Prostate gland (tissue), 2 donors: ENCODE data around the gene MARF1. TPM values are rescaled to one million over a fixed set of nuclear protein-coding genes. Genes with fewer than 3 reads are reported as not detected.
"Not testable (repeated sequence)": the region's sequence is repeated elsewhere in the genome, so short reads cannot be mapped to it uniquely, and the experiment has no call there.

Source experiments
- DNase-seq: peaks from one replicate; pipeline ENCODE4 v3.0.0-alpha.2; 2019; ENCODE audit warnings: low spot score
- H3K27ac ChIP-seq, 2 donors: fragments of 200-600 bp; sonication (generic); 2 replicates each; pipeline ENCODE4 v1.5.1; 2017 to 2019
- H3K27me3 ChIP-seq: fragments of 200-600 bp; sonication (generic); replicated peaks from 2 replicates; pipeline ENCODE4 v1.5.1; 2019; ENCODE audit not compliant: insufficient read depth
- H3K36me3 ChIP-seq, 2 donors: fragments of 200-600 bp; sonication (generic); 1 replicate in 1 of 2; 2 replicates in 1 of 2; pipeline versions ENCODE4 v1.5.1 to v1.8.1; 2017 to 2019
- H3K4me1 ChIP-seq: fragments of 200-600 bp; sonication (generic); replicated peaks from 2 replicates; pipeline ENCODE4 v1.5.1; 2019
- H3K4me3 ChIP-seq, 2 donors: fragments of 200-600 bp; sonication (generic); 2 replicates each; pipeline ENCODE4 v1.5.1; 2017 to 2019
- H3K9me3 ChIP-seq: fragments of 200-600 bp; sonication (generic); 2 replicates; pipeline ENCODE4 v1.5.1; 2017
- CTCF ChIP-seq, 4 experiments: fragments of 200-600 bp in 2 of 4; fragments of 450-650 bp in 2 of 4; sonication (generic) in 2 of 4; IDR thresholded peaks; 1 replicate in 3 of 4; 2 replicates in 1 of 4; pipeline ENCODE4 v1.5.1; 2016 to 2019; ENCODE audit warnings: antibody characterized with exemption in 4 of 4, mild to moderate bottlenecking in 2 of 4, moderate library complexity in 2 of 4
- POLR2A ChIP-seq: fragments of 450-650 bp; IDR thresholded peaks from one replicate; pipeline ENCODE4 v1.6.1; 2016; ENCODE audit warnings: antibody characterized with exemption, mild to moderate bottlenecking
- POLR2AphosphoS5 ChIP-seq: sonication (generic); formaldehyde crosslinking; IDR thresholded peaks from one replicate; pipeline ENCODE4 v1.6.1; 2017; ENCODE audit warnings: antibody characterized with exemption
- WGBS: methylation state at CpG from one replicate; pipeline ENCODE4 v1.1.5; 2018; 5-methylcytosine and 5-hydroxymethylcytosine counted together
- intact Hi-C: fragments of 100-400 bp; cut with DNase I; formaldehyde crosslinking; loops from one replicate; pipeline ENCODE4 v1.14.2; 2022
- total RNA-seq, 2 donors: library from RNA; depleted of rRNA; stranded (reverse); fragments of >200 nt; gene quantifications; one replicate each; pipeline ENCODE4 v1.1.0, GENCODE V29; 2016

The MARF1 gene
- total RNA-seq, 2 donors from 2014 or later = 33.3 to 54.2 TPM

GRCh38 chr16:15660203-15660601 lies 17.2 kb upstream of the MARF1 start:
- Histone ChIP-seq H3K27ac (no peak overlapping the region), H3K4me3 (no peak overlapping the region), H3K36me3 (no peaks in the 10 kb centered on the region), H3K9me3 (no peaks in the 10 kb centered on the region), H3K27me3 (no peaks in the 10 kb centered on the region), H3K4me1 (no peaks in the 10 kb centered on the region)
- no peak for DNase-seq
- TF ChIP-seq POLR2AphosphoS5 (no peak), POLR2A (no peak), CTCF (IDR thresholded peaks at IDR 0.05) (no peak)
- WGBS = 83% methylated on average over 5 of the region's 5 CpGs
- intact Hi-C loops = no loop called here

- WGBS = 92% methylated on average over 5 of the region's 5 CpGs
- TF ChIP-seq POLR2A = no peak
- no peak for TF ChIP-seq CTCF (IDR thresholded peaks at IDR 0.05)
- no peak for TF ChIP-seq POLR2AphosphoS5
- Histone ChIP-seq H3K27ac (no peak overlapping the region), H3K36me3 (no peaks in the 10 kb centered on the region), H3K4me1 (no peaks in the 10 kb centered on the region), H3K4me3 (no peak overlapping the region), H3K27me3 (no peaks in the 10 kb centered on the region), H3K9me3 (no peaks in the 10 kb centered on the region)
- intact Hi-C loops = no loop called here
- DNase-seq = no peak
These were observed 15.6 kb upstream of the MARF1 start for GRCh38 chr16:15658556-15658955.

GRCh38 chr16:15658149-15658548 lies 15.2 kb upstream of the MARF1 start:
- Histone ChIP-seq H3K4me1 (no peaks in the 10 kb centered on the region), H3K27me3 (no peaks in the 10 kb centered on the region), H3K36me3 (no peaks in the 10 kb centered on the region), H3K27ac (no peak overlapping the region), H3K4me3 (no peak overlapping the region), H3K9me3 (no peaks in the 10 kb centered on the region)
- TF ChIP-seq POLR2A (no peak), POLR2AphosphoS5 (no peak), CTCF (IDR thresholded peaks at IDR 0.05) (no peak)
- intact Hi-C loops = no loop called here
- WGBS = 83% methylated on average over 6 of the region's 6 CpGs
- DNase-seq = no peak

- DNase-seq, H3K27ac ChIP-seq, H3K27me3 ChIP-seq, H3K36me3 ChIP-seq, H3K4me1 ChIP-seq, intact Hi-C loops, H3K4me3 ChIP-seq, H3K9me3 ChIP-seq: not testable (repeated sequence)
- 81% methylated on average over 5 of the region's 6 CpGs for WGBS
These were observed 12.6 kb upstream of the MARF1 start for GRCh38 chr16:15655561-15655960.

GRCh38 chr16:15654591-15654990 lies 11.6 kb upstream of the MARF1 start:
- intact Hi-C loops = no loop called here
- no peaks in the 10 kb centered on the region for H3K4me1 ChIP-seq
- H3K27ac ChIP-seq = no peak overlapping the region
- H3K9me3 ChIP-seq = no peaks in the 10 kb centered on the region
- WGBS = 79% methylated on average over 2 of the region's 2 CpGs
- H3K4me3 ChIP-seq = no peak overlapping the region
- DNase-seq = no peak
- TF ChIP-seq POLR2A = no peak
- TF ChIP-seq CTCF (IDR thresholded peaks at IDR 0.05) = no peak
- no peak for TF ChIP-seq POLR2AphosphoS5
- H3K27me3 ChIP-seq = no peaks in the 10 kb centered on the region
- H3K36me3 ChIP-seq = no peaks in the 10 kb centered on the region
